Ascending aorta (tissue), 2 donors: Measurements from ENCODE around the gene KRT77. TPM values are rescaled to one million over a fixed set of nuclear protein-coding genes. Genes with fewer than 3 reads are reported as not detected.

Source experiments
- DNase-seq, 2 donors: peaks; one replicate each; pipeline ENCODE4 v3.0.0-alpha.2; 2019; ENCODE audit warnings: low spot score in 2 of 2
- H3K27ac ChIP-seq, 2 donors: fragments of 200-600 bp; sonication (generic); one replicate each; pipeline ENCODE4 v1.5.1; 2016 to 2017; ENCODE audit warnings: mild to moderate bottlenecking in 1 of 2
- H3K27me3 ChIP-seq: fragments of 200-600 bp; sonication (generic); one replicate; pipeline ENCODE4 v1.5.1; 2017
- H3K36me3 ChIP-seq, 2 donors: fragments of 200-600 bp; sonication (generic); one replicate each; pipeline ENCODE4 v1.5.1; 2016
- H3K4me1 ChIP-seq, 2 donors: fragments of 200-600 bp; sonication (generic); one replicate each; pipeline ENCODE4 v1.5.1; 2016 to 2017; ENCODE audit warnings: mild to moderate bottlenecking in 1 of 2
- H3K4me3 ChIP-seq, 2 donors: fragments of 200-600 bp; sonication (generic); one replicate each; pipeline ENCODE4 v1.5.1; 2016 to 2017; ENCODE audit warnings: mild to moderate bottlenecking in 1 of 2
- H3K9me3 ChIP-seq, 2 donors: fragments of 200-600 bp; sonication (generic); one replicate each; pipeline ENCODE4 v1.5.1; 2016
- CTCF ChIP-seq, 3 experiments: fragments of 200-600 bp in 2 of 3; fragments of 450-650 bp in 1 of 3; sonication (generic) in 2 of 3; IDR thresholded peaks; one replicate each; pipeline ENCODE4 v1.5.1; 2016 to 2019; ENCODE audit warnings: antibody characterized with exemption in 3 of 3, mild to moderate bottlenecking in 1 of 3, moderate library complexity in 1 of 3
- intact Hi-C: fragments of 100-400 bp; cut with DNase I; formaldehyde crosslinking; loops from one replicate; pipeline ENCODE4 v1.15.1; 2023
- total RNA-seq: library from RNA; depleted of rRNA; stranded (reverse); fragments of >200 nt; gene quantifications from one replicate; pipeline ENCODE4 v1.1.0, GENCODE V29; 2016

KRT77 gene
- total RNA-seq, 1 donor from 2014 or later, result not detected

GRCh38 chr12:52643233-52644077 is 59.9 kb downstream of the KRT77 start:
- H3K4me3 ChIP-seq, result no peak overlapping the region
- DNase-seq, result no peak
- intact Hi-C loops, result no loop called here
- no peaks in the 10 kb centered on the region for H3K9me3 ChIP-seq
- no peaks in the 10 kb centered on the region for H3K36me3 ChIP-seq
- TF ChIP-seq CTCF (IDR thresholded peaks at IDR 0.05), result no peak
- no peaks in the 10 kb centered on the region for H3K27me3 ChIP-seq
- no peaks in the 10 kb centered on the region for H3K4me1 ChIP-seq
- no peak overlapping the region for H3K27ac ChIP-seq

GRCh38 chr12:52641468-52641867 is 61.9 kb downstream of the KRT77 start:
- no peak for TF ChIP-seq CTCF (IDR thresholded peaks at IDR 0.05)
- no peak overlapping the region for H3K27ac ChIP-seq
- no peaks in the 10 kb centered on the region for H3K4me1 ChIP-seq
- no peak for DNase-seq
- intact Hi-C loops, result no loop called here
- no peaks in the 10 kb centered on the region for H3K27me3 ChIP-seq
- no peaks in the 10 kb centered on the region for H3K36me3 ChIP-seq
- no peak overlapping the region for H3K4me3 ChIP-seq
- H3K9me3 ChIP-seq, result no peaks in the 10 kb centered on the region

Other genes with a start within 250 kb of the KRT77 start
- not detected for gene KRT6C, start 229.7 kb downstream of the KRT77 start, total RNA-seq
- gene KRT6A, start 210.3 kb downstream of the KRT77 start, total RNA-seq, result 3.4 TPM
- 1.6 TPM for gene KRT5, start 183.1 kb downstream of the KRT77 start, total RNA-seq
- gene KRT71, start 150.4 kb downstream of the KRT77 start, total RNA-seq, result not detected
- gene KRT74, start 129.7 kb downstream of the KRT77 start, total RNA-seq, result not detected
- not detected for gene KRT72, start 102.1 kb downstream of the KRT77 start, total RNA-seq
- gene KRT73, start 85.0 kb downstream of the KRT77 start, total RNA-seq, result not detected
- not detected for gene KRT2, start 51.3 kb downstream of the KRT77 start, total RNA-seq
- not detected for gene KRT1, start 23.1 kb downstream of the KRT77 start, total RNA-seq
- gene KRT76, start 73.8 kb upstream of the KRT77 start, total RNA-seq, result not detected
- not detected for gene KRT3, start 92.6 kb upstream of the KRT77 start, total RNA-seq
- gene KRT4, start 110.6 kb upstream of the KRT77 start, total RNA-seq, result not detected
- not detected for gene KRT79, start 130.8 kb upstream of the KRT77 start, total RNA-seq
- gene KRT78, start 145.5 kb upstream of the KRT77 start, total RNA-seq, result not detected
- gene KRT8, start 201.6 kb upstream of the KRT77 start, total RNA-seq, result 54.3 TPM
- gene KRT18, start 245.6 kb upstream of the KRT77 start, total RNA-seq, result 285 TPM